ENCODE data around the gene GBA2.

GRCh38 chr9:35732800-35733541 lies 16.1 kb downstream of the GBA2 start:
- no peak for TF ChIP-seq CTCF (IDR thresholded peaks at IDR 0.05)
- no peak for TF ChIP-seq POLR2A (IDR thresholded peaks at IDR 0.05)

All from right lobe of liver (tissue), 4 donors.